HG02840 (cell line): ENCODE results near the gene LIN7A.

ENCODE experiments used
- ATAC-seq: cut with Tn5 transposase; IDR thresholded peaks from one replicate; pipeline ENCODE4 v1.9.1; 2021; ENCODE audit warnings: mild to moderate bottlenecking, moderate library complexity, moderate number of reproducible peaks; ENCODE audit not compliant: unreplicated experiment, low FRiP score

The LIN7A gene

DNA sequence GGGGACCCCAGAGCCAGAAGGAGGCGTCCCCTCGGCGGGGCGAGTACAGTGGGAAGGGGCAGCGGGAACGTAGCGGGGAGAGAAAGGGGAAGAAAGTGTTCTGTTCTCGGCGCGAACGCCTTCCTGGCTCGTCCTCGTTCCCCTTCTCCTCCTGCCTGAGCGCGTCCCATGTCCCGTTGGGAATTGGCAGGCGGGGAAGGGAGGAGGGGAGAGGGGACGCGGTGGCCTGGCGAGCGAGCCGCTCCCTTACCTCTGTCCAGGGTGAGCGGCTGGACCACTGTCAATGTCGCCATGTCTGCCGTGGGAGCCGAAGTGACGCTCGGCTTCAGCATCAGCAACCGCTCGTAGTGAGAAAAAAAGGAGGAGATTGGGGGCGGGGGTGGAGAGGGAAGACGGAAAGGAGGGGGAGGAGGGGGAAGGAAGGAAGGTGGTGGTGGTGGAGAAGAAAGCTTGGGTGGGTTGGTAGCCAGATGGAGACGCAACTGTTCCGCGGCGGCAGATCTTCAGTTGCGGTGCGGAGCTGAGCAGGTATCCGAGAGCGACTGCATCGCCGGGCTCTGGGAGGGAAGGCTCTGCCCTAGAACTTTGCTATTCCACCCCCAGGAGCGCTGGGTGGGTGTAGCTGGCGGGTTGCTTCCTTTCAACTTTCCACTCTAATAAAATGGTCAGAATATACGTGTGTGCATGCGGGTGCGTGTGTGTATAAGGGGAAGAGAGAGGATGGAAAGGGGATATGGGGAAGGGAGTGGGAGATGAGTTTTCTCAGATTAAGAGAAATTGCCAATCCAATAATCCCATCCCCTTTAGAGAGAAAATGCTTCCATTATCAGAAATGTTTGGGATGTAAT, at the start of gene LIN7A:
TSS of gene LIN7A (minus strand) at position 544 of the 848 bp plus-strand sequence. CDS start at position 332, 212 bp downstream.
- peak; percentile 6 for ATAC-seq

DNA sequence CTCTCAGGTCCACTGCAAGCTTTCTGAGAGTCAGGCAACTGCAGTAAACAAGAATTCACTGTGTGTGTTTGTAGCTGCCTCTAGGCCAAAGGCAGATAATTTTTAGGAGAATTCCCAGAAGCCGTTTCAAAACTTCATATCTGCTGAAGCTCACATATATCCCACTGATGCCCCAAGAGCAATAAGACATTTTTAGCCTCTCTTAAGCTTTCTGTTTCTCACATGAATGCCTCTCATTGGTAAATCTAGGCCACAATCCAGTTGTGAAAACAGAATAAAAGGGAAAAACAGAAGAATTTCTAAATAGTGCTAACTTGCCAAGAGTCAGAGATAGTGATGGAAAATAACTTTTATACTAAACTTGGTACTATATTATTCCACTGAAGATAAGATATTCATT, 48.5 kb upstream of the LIN7A start:
- ATAC-seq = no peak

DNA sequence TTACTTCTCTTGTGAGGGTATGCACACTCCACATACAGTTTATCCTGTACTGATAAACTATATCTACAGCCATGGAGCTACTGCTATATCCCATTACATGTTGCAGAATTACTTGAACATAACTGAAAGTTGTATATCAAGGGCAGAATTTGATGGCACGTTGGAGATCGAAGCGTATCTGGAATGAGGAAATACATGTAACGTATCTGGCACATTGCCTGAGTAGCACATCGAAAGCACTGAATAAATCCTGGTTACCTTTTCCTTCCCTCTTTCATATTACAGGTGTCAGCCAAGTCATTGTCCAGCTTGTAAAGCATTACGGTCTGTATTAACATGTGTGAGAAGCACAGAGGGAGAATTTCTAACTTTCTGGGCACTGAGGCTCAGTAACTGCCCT, 42.1 kb upstream of the LIN7A start:
- ATAC-seq = no peak

DNA sequence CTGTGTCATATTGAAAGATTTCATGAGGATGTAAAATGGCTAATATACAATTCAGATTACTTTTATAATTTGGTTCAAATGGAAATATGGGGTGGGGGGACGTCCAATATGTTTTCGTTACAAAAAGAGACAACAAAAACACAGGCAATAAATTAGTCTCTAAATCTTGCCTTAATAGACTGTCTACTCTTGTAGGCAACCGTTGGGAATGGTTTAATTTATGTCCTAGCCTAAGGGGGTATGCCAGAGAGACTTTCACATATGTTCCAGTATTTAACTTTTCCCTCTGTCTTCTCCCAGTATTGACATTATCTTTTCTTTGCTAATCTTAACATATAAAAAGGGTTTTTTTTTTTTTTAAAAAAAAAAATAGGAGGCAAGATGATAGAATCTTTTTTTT, 41.5 kb upstream of the LIN7A start:
- no peak for ATAC-seq

DNA sequence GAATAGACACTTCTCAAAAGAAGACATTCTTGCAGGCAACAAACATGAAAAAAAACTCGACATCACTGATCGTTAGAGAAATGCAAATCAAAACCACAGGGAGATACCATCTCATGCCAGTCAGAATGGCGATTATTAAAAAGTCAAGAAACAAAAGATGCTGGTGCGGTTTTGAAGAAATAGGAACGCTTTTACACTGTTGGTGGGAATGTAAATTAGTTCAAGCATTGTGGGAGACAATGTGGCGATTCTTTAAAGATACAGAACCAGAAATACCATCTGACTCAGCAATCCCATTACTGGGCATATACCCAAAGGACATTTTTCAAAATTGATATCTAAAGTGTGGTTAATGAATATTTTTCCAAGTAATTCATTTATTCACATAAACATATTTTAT, 39.6 kb upstream of the LIN7A start:
- ATAC-seq = no peak

DNA sequence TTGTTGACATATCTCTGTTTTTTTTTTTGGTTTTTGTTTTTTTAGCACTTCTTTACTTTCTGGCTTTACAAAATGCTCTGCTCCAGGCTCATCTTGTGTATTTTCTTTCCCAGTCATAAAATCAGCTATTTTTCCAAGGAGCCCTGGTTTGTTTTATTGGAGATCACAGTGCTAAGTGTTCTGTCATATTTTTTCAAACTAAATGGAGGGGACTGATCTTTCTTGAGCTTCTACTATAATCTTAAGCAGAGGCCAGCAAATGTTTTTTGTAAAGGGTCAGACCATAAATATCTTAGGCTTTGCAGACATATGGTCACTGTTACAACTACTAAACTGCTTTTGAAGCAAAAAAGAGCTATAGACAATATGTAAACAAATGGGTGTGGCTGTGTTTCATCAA, 30.6 kb upstream of the LIN7A start:
- no peak for ATAC-seq

DNA sequence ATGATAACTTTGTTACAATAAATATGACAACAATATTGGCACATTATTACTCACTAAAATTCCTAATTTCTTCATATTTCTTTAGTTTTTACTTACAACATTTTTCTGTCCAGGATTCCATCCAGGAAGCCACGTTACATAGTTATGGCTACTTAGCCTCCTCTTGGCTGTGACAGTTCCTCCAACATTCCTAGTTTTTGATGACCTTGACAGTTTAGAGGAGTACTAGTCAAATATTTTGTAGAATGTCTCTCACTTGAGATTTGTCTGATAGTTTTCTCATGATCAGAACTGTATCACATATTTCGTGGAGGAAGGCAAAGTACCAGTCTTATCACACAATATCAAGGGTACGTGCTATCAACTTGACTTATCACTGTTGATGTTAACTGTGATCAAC, 29.8 kb upstream of the LIN7A start:
- no peak for ATAC-seq

DNA sequence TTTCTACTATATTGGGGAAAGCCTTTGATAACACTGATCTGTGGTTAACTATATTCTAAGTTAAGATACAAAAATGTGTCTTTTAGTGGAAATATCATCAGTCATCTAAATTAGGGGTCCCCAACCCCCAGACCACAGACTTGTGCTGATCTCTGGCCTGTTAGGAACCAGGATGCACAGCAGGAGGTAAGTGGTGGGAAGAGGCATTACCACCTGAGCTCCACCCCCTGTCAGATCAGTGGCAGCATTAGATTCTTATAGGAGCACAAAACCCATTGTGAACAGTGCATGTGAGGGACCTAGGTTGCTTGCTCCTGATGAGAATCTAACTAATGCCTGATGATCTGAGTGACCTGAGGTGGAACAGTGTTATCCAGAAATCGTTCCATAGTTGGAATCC, 28.3 kb upstream of the LIN7A start:
- no peak for ATAC-seq

DNA sequence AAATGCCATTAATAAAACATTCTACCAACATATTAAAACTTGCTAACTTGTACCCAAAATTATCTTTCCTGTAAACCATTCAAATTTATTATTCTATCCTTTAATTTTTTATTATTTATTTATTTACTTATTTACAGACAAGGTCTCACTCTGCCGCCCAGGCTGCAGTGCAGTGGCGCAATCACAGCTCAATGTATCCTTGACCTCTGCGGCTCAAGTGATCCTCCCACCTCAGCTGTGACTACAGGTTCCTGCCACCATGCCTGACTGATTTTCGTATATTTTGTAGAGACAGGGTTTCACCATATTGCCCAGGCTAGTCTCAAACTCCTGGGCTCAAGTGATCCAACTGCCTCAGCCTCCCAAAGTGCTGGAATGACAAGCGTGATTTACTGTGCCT, 20.4 kb upstream of the LIN7A start:
- no peak for ATAC-seq

DNA sequence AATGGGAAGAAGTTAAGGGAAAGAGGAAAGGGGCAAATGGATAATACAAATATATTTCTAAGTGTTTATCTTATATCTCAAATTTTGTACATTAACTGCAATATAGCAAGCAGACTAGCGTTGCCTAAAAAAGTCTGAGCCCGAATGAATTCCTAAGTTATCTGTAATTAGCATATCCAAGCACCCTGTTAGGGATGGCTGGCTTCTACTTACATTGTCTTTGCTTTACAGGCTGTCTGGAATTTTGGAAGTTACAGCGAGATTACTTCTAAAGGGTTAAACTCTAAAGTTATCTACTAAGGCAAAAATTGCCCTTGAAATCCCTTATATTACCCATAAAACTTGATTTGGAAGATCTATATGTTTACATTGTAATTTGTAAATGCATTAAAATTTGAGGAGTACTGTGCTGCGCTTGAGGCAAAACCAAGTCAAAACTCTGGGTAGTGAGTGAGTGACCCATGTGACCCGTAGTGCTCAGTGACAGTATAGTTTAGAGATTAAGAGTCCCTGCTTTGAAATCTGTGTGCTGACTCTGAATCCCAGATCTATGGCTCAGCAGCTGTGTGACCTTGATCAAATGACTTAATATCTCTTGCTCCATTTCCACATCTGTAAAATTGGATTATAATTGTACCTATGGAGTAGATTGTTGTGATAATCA, 17.3 kb upstream of the LIN7A start:
- ATAC-seq = no peak

- ATAC-seq = no peak
Measured at GRCh38 chr12:80952443-80952842, 14.7 kb upstream of the LIN7A start.

DNA sequence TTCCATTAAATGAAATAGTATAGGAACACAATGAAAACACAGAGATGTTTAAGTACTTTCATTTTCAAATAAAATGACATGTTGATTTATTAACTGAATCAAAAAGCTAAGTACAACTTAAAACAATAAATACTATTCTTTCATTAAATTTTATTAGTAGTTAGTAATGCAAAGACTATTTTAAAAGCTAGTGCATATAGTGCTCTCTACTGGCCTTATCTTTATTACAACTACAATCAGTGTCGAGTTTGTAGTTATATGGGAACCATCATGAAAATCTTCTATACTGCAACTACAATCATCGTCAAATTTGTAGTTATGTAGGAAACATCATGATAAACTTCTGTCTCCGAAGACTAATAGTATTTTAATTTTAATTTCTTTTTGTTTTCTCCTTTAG, 8.9 kb upstream of the LIN7A start:
- no peak for ATAC-seq

- ATAC-seq = no peak
Measured at GRCh38 chr12:80943338-80943737, 5.6 kb upstream of the LIN7A start.

DNA sequence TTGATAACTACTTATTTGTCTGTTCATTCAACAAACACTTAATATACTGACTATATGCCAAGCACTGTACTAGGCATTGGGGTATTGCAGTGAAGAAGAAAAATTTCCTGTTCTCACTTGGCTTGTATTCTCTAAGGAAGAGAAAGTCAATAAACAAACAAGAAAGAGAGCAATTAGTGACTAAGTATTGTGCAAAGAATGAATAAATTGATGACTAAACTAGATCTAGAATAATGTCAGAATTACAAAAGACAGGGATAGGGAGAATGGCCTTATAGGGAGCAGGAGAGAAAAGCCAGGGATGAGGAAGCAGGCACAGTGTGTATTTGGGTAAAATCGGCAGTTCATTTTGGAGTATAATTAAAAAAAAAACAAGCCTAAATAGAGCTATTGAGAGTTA, 4.2 kb upstream of the LIN7A start:
- no peak for ATAC-seq

- no peak for ATAC-seq
Measured at GRCh38 chr12:80939231-80939950, 1.7 kb upstream of the LIN7A start.

DNA sequence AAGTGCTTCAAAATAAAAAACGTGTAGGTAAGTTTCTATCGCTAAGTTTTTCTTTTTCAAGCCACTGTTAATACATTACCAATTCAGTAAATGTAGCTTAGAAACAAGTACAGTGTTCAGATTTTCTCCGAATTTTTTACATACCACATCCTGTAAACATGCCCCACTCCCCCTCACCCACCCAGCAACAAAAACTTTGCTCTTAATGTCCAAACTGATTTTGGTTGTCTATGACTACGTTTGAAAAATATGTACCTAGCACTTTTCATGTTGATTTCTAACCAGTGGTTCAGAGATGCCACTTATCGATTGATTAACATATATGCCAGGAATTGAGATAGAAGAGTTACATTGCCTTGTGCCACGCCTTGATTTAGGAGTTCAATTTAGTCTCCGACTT, 663 bp upstream of the LIN7A start:
- no peak for ATAC-seq

DNA sequence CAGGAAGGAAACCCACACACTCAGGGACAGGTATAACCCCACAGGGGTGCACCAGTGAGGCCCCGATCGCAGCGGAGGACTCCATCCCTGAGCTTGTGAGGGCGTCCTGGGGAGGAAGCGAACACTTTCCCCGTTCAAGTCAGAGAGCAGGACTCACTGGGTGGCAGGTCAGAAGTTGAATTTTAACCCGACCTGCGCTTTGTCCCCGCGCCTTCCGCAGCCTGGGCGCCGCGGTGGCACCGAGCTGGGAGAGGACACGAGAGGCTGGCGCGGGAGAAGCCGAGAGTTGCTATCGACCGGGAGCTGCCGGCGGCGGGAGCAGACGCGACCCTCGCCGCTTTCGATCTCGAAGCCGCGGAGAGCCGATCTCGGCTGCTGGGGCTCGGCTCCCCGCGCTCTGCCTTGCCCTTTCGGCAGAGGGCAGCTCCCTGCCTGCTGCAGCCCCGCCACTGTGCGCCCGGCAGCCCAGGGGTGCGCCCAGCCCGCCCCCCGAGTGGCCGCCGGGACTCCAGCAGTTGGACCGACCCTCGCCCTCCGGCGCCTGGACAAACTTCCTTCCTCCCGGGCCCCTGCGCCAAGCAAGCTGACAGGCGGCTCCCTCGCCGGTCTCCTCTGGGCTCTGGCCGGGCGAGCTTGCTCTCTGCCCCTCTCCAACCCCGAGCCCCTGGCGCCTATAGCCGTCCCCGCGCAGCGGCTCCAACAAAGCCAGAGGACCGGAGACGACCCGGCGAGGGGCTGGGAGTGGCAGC, 918 bp downstream of the LIN7A start:
- peak; percentile 55 for ATAC-seq

DNA sequence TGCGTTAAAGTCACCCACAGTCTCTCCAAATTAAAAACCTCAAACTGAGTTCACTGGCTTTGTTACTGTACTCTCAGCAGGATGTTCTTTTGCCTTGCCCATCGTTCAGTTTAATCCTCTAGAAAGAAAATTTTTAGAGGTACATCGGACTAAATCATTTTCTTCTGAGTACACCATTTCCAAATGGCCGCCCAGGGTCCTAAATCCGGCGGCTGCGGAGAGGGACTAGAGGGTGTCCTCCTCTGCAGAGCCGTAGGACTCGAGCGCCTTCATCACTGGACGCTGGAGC, 1.4 kb downstream of the LIN7A start:
- ATAC-seq = no peak

GRCh38 chr12:80935111-80935510, 2.6 kb downstream of the LIN7A start:
- no peak for ATAC-seq

- ATAC-seq = no peak
Measured at GRCh38 chr12:80925983-80926382, 11.8 kb downstream of the LIN7A start.

GRCh38 chr12:80925237-80925636, 12.5 kb downstream of the LIN7A start:
- ATAC-seq = no peak
